SU-DHL-6 (cell line): Measurements from ENCODE around the gene CCN6.
"Not testable (repeated sequence)": the region's sequence is repeated elsewhere in the genome, so short reads cannot be mapped to it uniquely, and the experiment has no call there.

Experiments
- EZH2phosphoT487 ChIP-seq: fragments of 200-600 bp; sonication (generic), shearing (Covaris generic); conservative IDR thresholded peaks from 2 replicates; pipeline ENCODE4 v1.6.1; 2018; ENCODE audit warnings: mild to moderate bottlenecking, antibody characterized with exemption, low read length, moderate library complexity, mixed read lengths
- TF ChIP-seq, protein P1 (sequence below): fragments of 200-600 bp; sonication (generic); IDR thresholded peaks from one replicate; pipeline ENCODE4 v1.5.1; 2017; ENCODE audit warnings: antibody characterized with exemption, mild to moderate bottlenecking, low read length, moderate library complexity; ENCODE audit not compliant: insufficient read depth, poor library complexity, severe bottlenecking

DNA sequence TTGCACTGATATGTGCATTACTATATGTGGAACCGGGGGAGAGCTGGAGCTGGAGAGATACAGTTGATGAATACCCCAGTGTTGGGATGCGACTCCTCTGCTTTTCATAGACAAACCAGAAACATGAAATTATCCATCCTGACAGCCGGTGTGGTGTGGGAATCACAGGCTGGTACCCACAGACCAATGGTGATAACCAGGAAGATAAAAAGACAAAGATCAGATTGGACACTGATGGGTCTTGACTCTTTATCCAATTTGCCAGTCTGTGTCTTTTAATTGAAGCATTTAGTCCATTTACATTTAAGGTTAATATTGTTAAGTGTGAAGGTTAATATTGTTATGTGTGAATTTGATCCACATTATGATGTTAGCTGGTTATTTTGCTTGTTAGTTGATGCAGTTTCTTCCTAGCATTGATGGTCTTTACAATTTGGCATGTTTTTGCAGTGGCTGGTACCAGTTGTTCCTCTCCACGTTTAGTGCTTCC, 2.6 kb upstream of the CCN6 start:
- TF ChIP-seq, protein P1, sequence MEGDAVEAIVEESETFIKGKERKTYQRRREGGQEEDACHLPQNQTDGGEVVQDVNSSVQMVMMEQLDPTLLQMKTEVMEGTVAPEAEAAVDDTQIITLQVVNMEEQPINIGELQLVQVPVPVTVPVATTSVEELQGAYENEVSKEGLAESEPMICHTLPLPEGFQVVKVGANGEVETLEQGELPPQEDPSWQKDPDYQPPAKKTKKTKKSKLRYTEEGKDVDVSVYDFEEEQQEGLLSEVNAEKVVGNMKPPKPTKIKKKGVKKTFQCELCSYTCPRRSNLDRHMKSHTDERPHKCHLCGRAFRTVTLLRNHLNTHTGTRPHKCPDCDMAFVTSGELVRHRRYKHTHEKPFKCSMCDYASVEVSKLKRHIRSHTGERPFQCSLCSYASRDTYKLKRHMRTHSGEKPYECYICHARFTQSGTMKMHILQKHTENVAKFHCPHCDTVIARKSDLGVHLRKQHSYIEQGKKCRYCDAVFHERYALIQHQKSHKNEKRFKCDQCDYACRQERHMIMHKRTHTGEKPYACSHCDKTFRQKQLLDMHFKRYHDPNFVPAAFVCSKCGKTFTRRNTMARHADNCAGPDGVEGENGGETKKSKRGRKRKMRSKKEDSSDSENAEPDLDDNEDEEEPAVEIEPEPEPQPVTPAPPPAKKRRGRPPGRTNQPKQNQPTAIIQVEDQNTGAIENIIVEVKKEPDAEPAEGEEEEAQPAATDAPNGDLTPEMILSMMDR = not testable (repeated sequence)
- not testable (repeated sequence) for TF ChIP-seq EZH2phosphoT487
